Measurements from ENCODE around the gene FBXL7. TPM values are rescaled to one million over a fixed set of nuclear protein-coding genes. Genes with fewer than 3 reads are reported as not detected.

The FBXL7 gene
- total and polyA plus RNA-seq, 2 of the 8 experiments (the other 6 are each of a cell fraction or from before 2014, with no cell fraction given) = 17.7 to 17.8 TPM

- TF ChIP-seq CEBPB (IDR thresholded peaks at IDR 0.05; ENCODE audit: low read depth, low read length) (no peak), PHF8 (conservative IDR thresholded peaks at IDR 0.05; ENCODE audit: low read depth, low read length) (no peak)
These were observed 50.6 kb downstream of the FBXL7 start (continued) for GRCh38 chr5:15550502-15551112.

Measured in H1 (cell line).